Upper lobe of left lung (tissue), 6 donors: ENCODE measurements around the gene STRBP. TPM values are rescaled to one million over a fixed set of nuclear protein-coding genes. Genes with fewer than 3 reads are reported as not detected.

Experiments
- ATAC-seq, 2 donors: fragments of 200-7000 bp; cut with Tn5 transposase; one replicate each; pipeline ENCODE4 v1.9.1; 2022; ENCODE audit warnings: mild to moderate bottlenecking in 2 of 2, moderate library complexity in 2 of 2; ENCODE audit not compliant: low FRiP score in 2 of 2
- DNase-seq, 2 donors: peaks; one replicate each; pipeline ENCODE4 v3.0.0-alpha.2; 2019 to 2020
- H3K27ac ChIP-seq, 4 donors: fragments of 200-600 bp; sonication (generic); one replicate each; pipeline ENCODE4 v1.5.1; 2016 to 2019
- H3K27me3 ChIP-seq, 4 donors: fragments of 200-600 bp; sonication (generic); one replicate each; pipeline ENCODE4 v1.5.1; 2017 to 2019
- H3K36me3 ChIP-seq, 4 donors: fragments of 200-600 bp; sonication (generic); one replicate each; pipeline ENCODE4 v1.5.1; 2016 to 2019
- H3K4me1 ChIP-seq, 4 donors: fragments of 200-600 bp; sonication (generic); one replicate each; pipeline ENCODE4 v1.5.1; 2018 to 2019
- H3K4me3 ChIP-seq, 4 donors: fragments of 200-600 bp; sonication (generic); one replicate each; pipeline ENCODE4 v1.5.1; 2017 to 2019; ENCODE audit warnings: mild to moderate bottlenecking in 2 of 4, moderate library complexity in 1 of 4
- H3K9me3 ChIP-seq, 4 donors: fragments of 200-600 bp; sonication (generic); one replicate each; pipeline ENCODE4 v1.5.1; 2018 to 2019
- EP300 ChIP-seq, 4 donors: sonication (generic); formaldehyde crosslinking; IDR thresholded peaks; one replicate each; pipeline ENCODE4 v1.5.1; 2017; ENCODE audit warnings: antibody characterized with exemption in 4 of 4, control low read depth in 2 of 4
- POLR2A ChIP-seq, 4 donors: fragments of 450-650 bp; IDR thresholded peaks; one replicate each; pipeline ENCODE4 v1.5.1; 2016 to 2017; ENCODE audit warnings: antibody characterized with exemption in 4 of 4, mild to moderate bottlenecking in 2 of 4
- POLR2AphosphoS5 ChIP-seq, 2 donors: sonication (generic); formaldehyde crosslinking; IDR thresholded peaks; one replicate each; pipeline ENCODE4 v1.5.1; 2017; ENCODE audit warnings: antibody characterized with exemption in 2 of 2
- WGBS, 2 donors: methylation state at CpG; one replicate each; pipeline ENCODE4 v1.1.5; 2017 to 2018; 5-methylcytosine and 5-hydroxymethylcytosine counted together
- total RNA-seq, 6 donors: library from RNA; depleted of rRNA in 4 of 6; stranded (reverse); fragments of >200 nt in 4 of 6; gene quantifications; one replicate each; pipeline versions ENCODE4 v1.1.0 to v1.2.1, GENCODE V29; 2016 to 2021
- TF ChIP-seq, protein P1 (sequence below), 6 experiments: fragments of 450-650 bp in 4 of 6; fragments of 200-600 bp in 2 of 6; sonication (generic) in 2 of 6; IDR thresholded peaks; one replicate each; pipeline ENCODE4 v1.5.1; 2016 to 2019; ENCODE audit warnings: antibody characterized with exemption in 6 of 6
- donor health status: DM: no; HTN: no; CAD: no; lungs with moderate emphysema.
- donor health status: DM: no; HTN: yes; CAD: no; lungs with severe emphysema.

Gene STRBP
- total RNA-seq, 6 donors from 2014 or later = 10.2 to 61.8 (median 17.8) TPM

DNA sequence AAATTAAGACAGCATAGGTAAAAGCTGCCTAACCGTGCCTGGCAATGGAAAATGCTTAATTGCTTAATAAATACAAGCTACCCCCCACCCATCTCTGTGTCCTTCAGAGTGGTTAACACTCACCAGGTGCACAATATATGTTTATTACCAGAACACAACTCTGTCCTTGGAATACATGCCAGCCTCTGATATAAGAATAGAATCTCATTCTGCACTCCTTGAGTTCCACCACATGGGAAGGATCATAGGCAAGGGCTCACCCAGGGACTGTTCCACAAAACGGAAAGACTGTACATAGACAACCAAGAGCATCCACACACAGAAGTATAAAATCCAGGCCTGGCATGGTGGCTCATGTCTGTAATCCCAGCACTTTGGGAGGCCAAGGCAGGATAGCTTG lies 91.4 kb downstream of the STRBP start:
- no peaks in the 10 kb centered on the region for H3K9me3 ChIP-seq
- H3K27me3 ChIP-seq = no peaks in the 10 kb centered on the region
- WGBS, 2 donors = 92 to 93% methylated on average over 2 of the region's 2 CpGs
- ATAC-seq = no peak
- H3K27ac ChIP-seq = no peak overlapping the region
- peaks cover 0 to 3% (median 0%) of the 10 kb centered on the region in 4 donors for H3K36me3 ChIP-seq
- H3K4me3 ChIP-seq = no peak overlapping the region
- no peaks in the 10 kb centered on the region for H3K4me1 ChIP-seq
- DNase-seq = no peak
- TF ChIP-seq, protein P1, sequence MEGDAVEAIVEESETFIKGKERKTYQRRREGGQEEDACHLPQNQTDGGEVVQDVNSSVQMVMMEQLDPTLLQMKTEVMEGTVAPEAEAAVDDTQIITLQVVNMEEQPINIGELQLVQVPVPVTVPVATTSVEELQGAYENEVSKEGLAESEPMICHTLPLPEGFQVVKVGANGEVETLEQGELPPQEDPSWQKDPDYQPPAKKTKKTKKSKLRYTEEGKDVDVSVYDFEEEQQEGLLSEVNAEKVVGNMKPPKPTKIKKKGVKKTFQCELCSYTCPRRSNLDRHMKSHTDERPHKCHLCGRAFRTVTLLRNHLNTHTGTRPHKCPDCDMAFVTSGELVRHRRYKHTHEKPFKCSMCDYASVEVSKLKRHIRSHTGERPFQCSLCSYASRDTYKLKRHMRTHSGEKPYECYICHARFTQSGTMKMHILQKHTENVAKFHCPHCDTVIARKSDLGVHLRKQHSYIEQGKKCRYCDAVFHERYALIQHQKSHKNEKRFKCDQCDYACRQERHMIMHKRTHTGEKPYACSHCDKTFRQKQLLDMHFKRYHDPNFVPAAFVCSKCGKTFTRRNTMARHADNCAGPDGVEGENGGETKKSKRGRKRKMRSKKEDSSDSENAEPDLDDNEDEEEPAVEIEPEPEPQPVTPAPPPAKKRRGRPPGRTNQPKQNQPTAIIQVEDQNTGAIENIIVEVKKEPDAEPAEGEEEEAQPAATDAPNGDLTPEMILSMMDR (IDR thresholded peaks at IDR 0.05) = no peak
- no peak for TF ChIP-seq POLR2A (IDR thresholded peaks at IDR 0.05)
- TF ChIP-seq EP300 (IDR thresholded peaks at IDR 0.05) = no peak
- no peak for TF ChIP-seq POLR2AphosphoS5 (IDR thresholded peaks at IDR 0.05)

DNA sequence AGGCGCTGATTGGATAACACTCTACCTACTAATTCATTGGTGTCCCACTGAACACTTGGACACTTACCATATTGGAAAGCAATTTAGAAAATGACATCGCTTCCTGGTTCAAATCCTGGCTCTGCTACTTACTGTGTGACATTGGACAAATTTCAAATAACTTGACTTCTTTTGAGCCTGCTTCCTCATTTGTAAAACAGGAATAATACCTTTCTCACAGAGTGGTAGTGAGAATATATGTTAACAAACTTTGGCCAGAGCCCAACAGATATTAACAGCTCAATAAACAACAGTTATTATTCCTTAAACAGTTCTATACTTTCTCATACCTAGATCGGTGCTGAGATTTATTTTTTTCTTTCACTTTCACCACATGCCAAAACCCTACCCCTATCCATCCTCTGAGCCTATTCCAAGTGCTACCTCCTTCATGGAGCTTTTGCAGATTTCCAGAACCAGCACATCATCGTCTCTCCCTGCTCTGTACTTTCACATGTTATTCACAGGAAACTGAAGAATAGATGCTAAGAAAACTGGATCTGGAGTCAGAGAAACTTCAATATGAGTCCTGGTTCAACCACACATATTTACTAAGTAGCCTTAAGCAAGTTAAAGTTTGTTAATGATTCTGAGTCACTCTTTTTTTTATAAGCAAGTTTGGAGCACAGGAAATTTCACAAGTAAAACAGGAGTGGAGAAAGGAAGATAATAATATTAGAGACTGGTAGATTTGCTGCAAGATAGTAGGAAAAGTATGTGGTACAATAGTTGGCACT lies 92.3 kb downstream of the STRBP start:
- ATAC-seq = no peak
- Histone ChIP-seq H3K27ac (no peak overlapping the region), H3K36me3 (peaks cover 0 to 3% (median 0%) of the 10 kb centered on the region in 4 donors), H3K9me3 (no peaks in the 10 kb centered on the region), H3K4me3 (no peak overlapping the region), H3K27me3 (no peaks in the 10 kb centered on the region), H3K4me1 (no peaks in the 10 kb centered on the region)
- TF ChIP-seq, protein P1 (IDR thresholded peaks at IDR 0.05) = no peak
- 78 to 80% methylated on average over 4 of the region's 4 CpGs for WGBS, 2 donors
- DNase-seq = no peak

DNA sequence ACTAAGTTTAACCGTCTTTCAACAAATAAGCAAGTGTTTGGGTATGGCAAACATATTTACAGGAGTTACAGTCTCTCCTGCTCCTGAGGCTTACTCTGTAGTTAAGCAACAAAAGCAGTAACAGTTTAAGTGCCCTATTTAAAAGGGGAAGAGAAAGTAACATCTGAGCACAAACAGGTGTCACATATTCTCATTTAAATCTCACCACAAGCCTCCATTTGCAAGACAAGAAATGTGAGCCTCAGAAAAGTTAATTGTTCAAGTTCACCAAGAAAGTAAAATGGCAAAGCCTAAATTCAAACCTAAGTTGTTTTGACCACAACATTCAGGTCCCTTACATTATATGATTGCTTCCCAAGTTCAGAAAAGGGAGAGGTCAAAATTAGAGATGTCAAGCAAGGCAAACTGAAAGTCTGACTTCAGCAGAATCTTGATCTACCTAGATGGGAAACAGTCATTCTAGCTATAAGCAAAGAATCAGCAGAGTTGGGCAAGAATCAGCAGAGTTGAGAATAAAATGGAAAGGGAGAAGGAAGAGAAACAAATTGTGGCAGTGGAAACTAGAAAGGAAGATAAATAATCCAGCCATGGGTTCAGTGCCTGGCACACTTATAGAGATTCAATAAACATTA lies 93.4 kb downstream of the STRBP start:
- H3K27me3 ChIP-seq = no peaks in the 10 kb centered on the region
- H3K4me1 ChIP-seq = no peaks in the 10 kb centered on the region
- WGBS, 2 donors = 79 to 80% methylated on average over 1 of the region's 1 CpG
- H3K36me3 ChIP-seq = peaks cover 0 to 3% (median 0%) of the 10 kb centered on the region in 4 donors
- H3K4me3 ChIP-seq = no peak overlapping the region
- no peak for ATAC-seq
- no peaks in the 10 kb centered on the region for H3K9me3 ChIP-seq
- DNase-seq = no peak
- H3K27ac ChIP-seq = no peak overlapping the region
- TF ChIP-seq POLR2AphosphoS5 (IDR thresholded peaks at IDR 0.05) (no peak), POLR2A (IDR thresholded peaks at IDR 0.05) (no peak), EP300 (IDR thresholded peaks at IDR 0.05) (no peak)
- TF ChIP-seq, protein P1 (IDR thresholded peaks at IDR 0.05) = no peak

DNA sequence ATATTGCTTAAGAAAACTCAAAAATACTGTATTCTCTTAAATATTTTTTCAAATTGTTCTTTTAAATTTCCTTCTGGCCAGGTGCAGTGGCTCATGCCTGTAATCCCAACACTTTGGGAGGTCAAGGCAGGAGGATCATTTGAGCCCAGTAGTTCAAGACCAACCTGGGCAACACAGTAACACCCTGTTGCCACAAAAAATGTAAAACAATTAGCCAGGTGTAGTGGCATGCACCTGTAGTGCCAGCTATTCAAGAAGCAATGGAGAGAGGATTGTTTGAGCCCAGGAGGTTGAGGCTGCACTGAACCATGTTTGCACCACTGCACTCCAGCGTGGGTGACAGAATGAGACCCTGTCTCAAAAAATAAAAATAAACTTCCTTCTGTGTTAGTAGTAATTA lies 94.3 kb downstream of the STRBP start:
- WGBS, 2 donors = 86% methylated on average over 1 of the region's 1 CpG
- H3K4me3 ChIP-seq = no peak overlapping the region
- TF ChIP-seq POLR2A (IDR thresholded peaks at IDR 0.05) = no peak
- TF ChIP-seq, protein P1 (IDR thresholded peaks at IDR 0.05) = no peak
- no peak for TF ChIP-seq POLR2AphosphoS5 (IDR thresholded peaks at IDR 0.05)
- no peak for TF ChIP-seq EP300 (IDR thresholded peaks at IDR 0.05)
- H3K27me3 ChIP-seq = no peaks in the 10 kb centered on the region
- peaks cover 0 to 3% (median 0%) of the 10 kb centered on the region in 4 donors for H3K36me3 ChIP-seq
- no peak overlapping the region for H3K27ac ChIP-seq
- no peak for DNase-seq
- no peak for ATAC-seq
- no peaks in the 10 kb centered on the region for H3K9me3 ChIP-seq
- no peaks in the 10 kb centered on the region for H3K4me1 ChIP-seq
